Muscle of arm (tissue), 12 donors: Measurements from ENCODE around the gene ABCC3. TPM values are rescaled to one million over a fixed set of nuclear protein-coding genes. Genes with fewer than 3 reads are reported as not detected.

Experiments
- DNase-seq: peaks from one replicate; pipeline ENCODE4 v3.0.0-alpha.2; 2013
- polyA plus RNA-seq, 12 donors: library from polyadenylated mRNA; unstranded; fragments of 120-200 nt; gene quantifications; one replicate each; pipeline ENCODE4 v1.2.1, GENCODE V29; 2013; ENCODE audit not compliant: insufficient read length in 12 of 12

ABCC3 gene
- polyA plus RNA-seq, 12 donors = 0.32 to 40.4 (median 0.67) TPM; not detected in 1

DNA sequence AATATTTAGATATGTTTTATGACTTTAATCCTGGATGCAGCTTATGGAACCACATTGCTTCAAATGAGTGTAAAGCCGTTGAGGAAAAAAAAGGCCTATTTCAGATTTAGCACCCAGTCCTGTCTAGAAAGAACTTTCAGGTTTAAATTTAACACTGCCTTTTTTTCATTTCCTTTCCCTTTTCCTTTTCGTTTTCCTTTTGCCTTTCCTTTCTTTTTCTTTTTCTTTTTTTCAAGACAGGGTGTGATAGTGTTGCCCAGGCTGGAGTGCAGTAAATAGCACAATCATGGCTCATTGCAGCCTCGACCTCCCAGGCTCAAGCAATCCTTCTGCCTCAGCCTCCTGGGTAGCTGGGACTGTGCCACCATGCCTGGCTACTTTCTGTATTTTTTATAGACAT lies 100.6 kb downstream of the ABCC3 start:
- no peak for DNase-seq

DNA sequence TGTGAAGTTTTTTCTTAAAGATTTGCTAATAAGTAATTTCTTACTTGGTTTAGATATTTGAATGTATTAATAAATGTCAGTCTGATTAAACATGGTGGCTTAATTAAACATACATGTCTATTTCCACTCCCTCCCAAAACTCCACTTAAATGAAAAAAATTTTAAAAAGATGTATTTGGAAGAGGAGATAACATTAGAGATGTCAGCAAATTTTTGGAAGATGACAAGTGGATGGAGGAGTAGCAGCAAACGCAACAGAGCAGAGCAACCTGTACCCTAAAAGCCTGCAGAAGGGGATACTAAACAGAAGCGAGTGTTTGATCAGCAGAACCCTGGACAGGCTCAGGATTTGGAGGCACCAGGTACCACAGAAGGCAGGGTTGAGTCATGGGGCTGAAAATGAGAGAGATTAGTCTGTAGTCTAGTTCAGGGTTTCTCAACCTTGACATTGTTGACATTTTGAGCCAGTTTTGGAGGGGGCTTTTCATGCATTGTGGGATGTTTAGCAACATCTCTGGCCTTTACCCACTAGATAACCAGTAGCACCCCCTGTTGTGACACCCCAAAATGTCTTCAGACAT lies 102.5 kb downstream of the ABCC3 start:
- no peak for DNase-seq

- DNase-seq = no peak
These were observed 104.4 kb downstream of the ABCC3 start for GRCh38 chr17:50739098-50739497.

Other genes with a start within 250 kb of the ABCC3 start
- gene LRRC59, start 237.4 kb upstream of the ABCC3 start, polyA plus RNA-seq = 10 to 100 TPM in 11 of 12 donors, not detected in 1; 35.6 to 69.7 (median 48.9) TPM
- 10 to 100 TPM in 11 of 12 donors, not detected in 1; 54.0 to 96.0 (median 63.1) TPM for gene ACSF2, start 208.7 kb upstream of the ABCC3 start, polyA plus RNA-seq
- 10 to 100 TPM in 1 of 12 donors, 1 to 10 TPM in 10, not detected in 1; 2.0 to 10.5 (median 5.0) TPM for gene CHAD, start 166.0 kb upstream of the ABCC3 start, polyA plus RNA-seq
- gene RSAD1, start 156.0 kb upstream of the ABCC3 start, polyA plus RNA-seq = 10 to 100 TPM in 11 of 12 donors, not detected in 1; 28.0 to 40.1 (median 31.9) TPM
- gene MYCBPAP, start 126.4 kb upstream of the ABCC3 start, polyA plus RNA-seq = 1 to 10 TPM in 4 of 12 donors, under 1 TPM in 6, not detected in 2; 0.44 to 2.5 (median 0.85) TPM
- 10 to 100 TPM in 2 of 12 donors, 1 to 10 TPM in 7, under 1 TPM in 2, not detected in 1; 0.77 to 12.8 (median 1.9) TPM for gene EPN3, start 102.1 kb upstream of the ABCC3 start, polyA plus RNA-seq
- gene SPATA20, start 87.7 kb upstream of the ABCC3 start, polyA plus RNA-seq = 10 to 100 TPM in 11 of 12 donors, not detected in 1; 16.4 to 43.9 (median 26.2) TPM
- 10 to 100 TPM in 2 of 12 donors, 1 to 10 TPM in 9, not detected in 1; 5.8 to 20.0 (median 8.0) TPM for gene CACNA1G, start 74.2 kb upstream of the ABCC3 start, polyA plus RNA-seq
- gene ANKRD40, start 73.0 kb downstream of the ABCC3 start, polyA plus RNA-seq = 10 to 100 TPM in 11 of 12 donors, not detected in 1; 36.5 to 49.5 (median 44.8) TPM
- 100 to 1,000 TPM; 191 to 632 (median 338) TPM for gene LUC7L3, start 84.7 kb downstream of the ABCC3 start, polyA plus RNA-seq
- 10 to 100 TPM in 1 of 12 donors, under 1 TPM in 4, not detected in 7; 0.15 to 11.1 (median 0.33) TPM for gene ANKRD40CL, start 132.6 kb downstream of the ABCC3 start, polyA plus RNA-seq
- gene WFIKKN2, start 200.7 kb downstream of the ABCC3 start, polyA plus RNA-seq = 1 to 10 TPM in 7 of 12 donors, under 1 TPM in 3, not detected in 2; 0.48 to 3.5 (median 1.1) TPM
- gene TOB1, start 231.5 kb downstream of the ABCC3 start, polyA plus RNA-seq = 10 to 100 TPM in 11 of 12 donors, not detected in 1; 47.3 to 95.9 (median 58.0) TPM